ENCODE measurements around the gene ATP5MC3. TPM values are rescaled to one million over a fixed set of nuclear protein-coding genes. Genes with fewer than 3 reads are reported as not detected.
A peak's percentile ranks its signal among the peaks of the same experiment; 100 is the strongest.

The ATP5MC3 gene
- total and polyA plus RNA-seq, 2 donors = 184 to 209 TPM

DNA sequence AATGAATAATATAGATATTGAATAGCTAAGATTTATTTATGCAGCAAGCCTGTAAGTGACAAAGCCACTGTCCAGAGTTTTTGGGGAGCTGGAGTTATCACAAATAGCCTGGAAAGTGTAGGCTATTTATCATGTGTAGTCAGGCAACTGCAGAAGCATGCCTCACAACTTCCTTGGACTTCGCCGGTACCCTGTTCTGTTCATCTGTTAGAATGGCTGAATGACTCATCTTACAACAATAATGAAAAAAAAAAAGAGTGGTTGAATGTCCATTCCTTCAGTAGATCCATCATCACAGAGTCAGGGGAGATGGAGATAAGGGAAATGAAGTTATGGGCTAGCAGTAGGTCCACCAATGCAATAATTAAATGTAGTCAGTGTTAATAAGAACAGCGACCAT, 24.0 kb upstream of the ATP5MC3 start:
- WGBS = 98% methylated on average over 3 of the region's 3 CpGs
- Histone ChIP-seq H3K4me3 (ENCODE audit: low read length in 2 of 2) (no peak overlapping the region), H3K9me3 (ENCODE audit: control insufficient read depth in 2 of 2, insufficient read depth in 1 of 2, low read length in 1 of 2) (no peaks in the 10 kb centered on the region)

DNA sequence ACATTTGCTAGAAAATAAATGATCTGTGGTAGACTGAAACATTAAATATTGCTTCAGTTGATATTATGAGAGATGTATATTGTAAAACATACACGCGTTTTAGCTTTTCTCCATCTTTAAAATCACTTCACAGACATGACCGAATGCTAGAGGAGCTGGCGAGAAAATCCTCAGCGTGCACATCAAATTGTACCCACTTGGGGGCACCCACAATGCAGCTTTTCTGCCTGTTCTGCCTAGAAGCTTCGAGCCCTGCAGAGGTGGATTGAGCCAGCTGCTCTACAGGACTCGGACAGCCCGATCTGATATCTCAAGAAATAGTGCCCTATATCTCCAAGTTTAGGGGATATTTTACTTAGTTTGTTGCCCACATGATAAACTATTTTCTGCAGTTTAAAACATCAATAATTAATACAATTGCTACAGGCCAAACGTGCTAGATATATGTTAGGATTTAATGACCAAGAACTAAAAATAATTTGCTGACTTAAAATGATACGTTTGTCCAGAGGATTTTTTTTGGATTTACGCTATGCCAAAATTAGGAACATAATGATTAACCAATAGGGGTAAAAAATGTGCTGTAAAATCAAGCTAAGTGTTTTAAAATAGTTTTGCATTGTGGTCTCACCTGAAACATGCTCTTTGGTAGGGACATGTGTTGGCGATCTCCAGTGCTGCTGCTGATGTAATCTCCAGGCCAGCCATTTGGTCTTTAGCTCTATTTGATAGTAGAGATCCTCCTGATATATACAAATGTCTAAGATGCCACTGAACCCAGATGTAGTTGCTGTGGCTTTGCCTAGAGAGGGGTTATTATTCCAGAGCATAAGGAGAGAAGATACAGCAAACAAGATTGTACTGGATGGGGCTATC, 22.3 kb upstream of the ATP5MC3 start:
- Histone ChIP-seq H3K9me3 (ENCODE audit: control insufficient read depth in 2 of 2, insufficient read depth in 1 of 2, low read length in 1 of 2) (no peaks in the 10 kb centered on the region), H3K4me3 (ENCODE audit: low read length in 2 of 2) (no peak overlapping the region), H3K27ac (ENCODE audit: low read depth in 1 of 2, low read length in 1 of 2) (no peak overlapping the region), H3K4me1 (ENCODE audit: control insufficient read depth in 2 of 2, insufficient read depth in 2 of 2, low read length in 2 of 2) (no peaks in the 10 kb centered on the region), H3K27me3 (ENCODE audit: control insufficient read depth in 2 of 2, insufficient read depth in 1 of 2, low read length in 1 of 2) (no peaks in the 10 kb centered on the region), H3K36me3 (ENCODE audit: control insufficient read depth in 2 of 2, insufficient read depth in 2 of 2, low read length in 1 of 2) (no peaks in the 10 kb centered on the region)
- WGBS = 46% methylated on average over 12 of the region's 12 CpGs
- peak in 4 of 9 donors; percentile 10 to 51 (median 30) for DNase-seq (ENCODE audit: low read depth in 6 of 9, low spot score in 9 of 9)

More for the DNA sequence above, 24.0 kb upstream of the ATP5MC3 start:
- H3K27me3 ChIP-seq (ENCODE audit: control insufficient read depth in 2 of 2, insufficient read depth in 1 of 2, low read length in 1 of 2) = no peaks in the 10 kb centered on the region
- no peaks in the 10 kb centered on the region for H3K4me1 ChIP-seq (ENCODE audit: control insufficient read depth in 2 of 2, insufficient read depth in 2 of 2, low read length in 2 of 2)
- H3K36me3 ChIP-seq (ENCODE audit: control insufficient read depth in 2 of 2, insufficient read depth in 2 of 2, low read length in 1 of 2) = no peaks in the 10 kb centered on the region
- no peak overlapping the region for H3K27ac ChIP-seq (ENCODE audit: low read depth in 1 of 2, low read length in 1 of 2)
- no peak for DNase-seq (ENCODE audit: low read depth in 6 of 9, low spot score in 9 of 9)

DNA sequence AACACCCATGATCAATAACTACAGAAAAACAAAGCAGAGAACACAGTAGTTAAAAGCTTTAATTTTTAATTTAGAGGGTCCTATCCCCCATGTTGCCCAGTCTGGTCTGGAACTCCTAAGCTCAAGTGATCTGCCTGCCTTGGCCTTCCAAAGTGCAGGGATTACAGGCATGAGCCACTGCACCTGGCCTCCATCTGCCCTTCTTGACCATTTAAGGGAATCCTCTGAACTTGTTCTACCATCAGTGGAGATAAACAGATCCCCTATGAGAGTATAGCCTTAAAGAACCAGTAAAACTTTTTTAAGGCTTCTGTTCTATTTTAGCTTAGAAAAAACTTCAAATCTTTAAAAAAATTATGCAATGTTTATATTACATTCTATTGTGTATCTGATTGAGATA, 13.5 kb upstream of the ATP5MC3 start:
- no peak for DNase-seq (ENCODE audit: low read depth in 6 of 9, low spot score in 9 of 9)
- Histone ChIP-seq H3K4me3 (ENCODE audit: low read length in 2 of 2) (no peak overlapping the region), H3K27ac (ENCODE audit: low read depth in 1 of 2, low read length in 1 of 2) (no peak overlapping the region), H3K9me3 (ENCODE audit: control insufficient read depth in 2 of 2, insufficient read depth in 1 of 2, low read length in 1 of 2) (no peaks in the 10 kb centered on the region), H3K27me3 (ENCODE audit: control insufficient read depth in 2 of 2, insufficient read depth in 1 of 2, low read length in 1 of 2) (no peaks in the 10 kb centered on the region), H3K36me3 (ENCODE audit: control insufficient read depth in 2 of 2, insufficient read depth in 2 of 2, low read length in 1 of 2) (no peaks in the 10 kb centered on the region), H3K4me1 (ENCODE audit: control insufficient read depth in 2 of 2, insufficient read depth in 2 of 2, low read length in 2 of 2) (no peaks in the 10 kb centered on the region)

DNA sequence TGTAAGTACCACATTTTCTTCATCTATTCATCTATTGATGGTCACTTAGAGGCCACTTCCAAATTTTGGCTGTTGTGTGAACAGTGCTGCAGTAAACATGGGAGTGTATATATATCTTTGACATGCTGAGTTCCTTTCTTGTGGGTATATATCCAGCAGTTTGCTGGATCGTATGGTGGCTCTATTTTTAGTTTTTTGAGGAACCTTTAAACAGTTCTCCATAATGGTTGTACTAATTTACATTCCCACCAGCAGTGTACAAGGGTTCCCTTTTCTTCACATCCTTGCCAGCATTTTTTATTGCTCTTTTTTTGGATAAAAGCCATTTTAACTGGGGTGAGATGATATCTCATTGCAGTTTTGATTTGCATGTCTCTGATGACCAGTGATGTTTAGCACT, 7.3 kb upstream of the ATP5MC3 start:
- Histone ChIP-seq H3K4me3 (ENCODE audit: low read length in 2 of 2) (no peak overlapping the region), H3K27me3 (ENCODE audit: control insufficient read depth in 2 of 2, insufficient read depth in 1 of 2, low read length in 1 of 2) (no peaks in the 10 kb centered on the region), H3K4me1 (ENCODE audit: control insufficient read depth in 2 of 2, insufficient read depth in 2 of 2, low read length in 2 of 2) (no peaks in the 10 kb centered on the region), H3K9me3 (ENCODE audit: control insufficient read depth in 2 of 2, insufficient read depth in 1 of 2, low read length in 1 of 2) (no peaks in the 10 kb centered on the region), H3K27ac (ENCODE audit: low read depth in 1 of 2, low read length in 1 of 2) (no peak overlapping the region), H3K36me3 (ENCODE audit: control insufficient read depth in 2 of 2, insufficient read depth in 2 of 2, low read length in 1 of 2) (no peaks in the 10 kb centered on the region)
- DNase-seq (ENCODE audit: low read depth in 6 of 9, low spot score in 9 of 9) = no peak
- WGBS = 39% methylated on average over 1 of the region's 1 CpG

DNA sequence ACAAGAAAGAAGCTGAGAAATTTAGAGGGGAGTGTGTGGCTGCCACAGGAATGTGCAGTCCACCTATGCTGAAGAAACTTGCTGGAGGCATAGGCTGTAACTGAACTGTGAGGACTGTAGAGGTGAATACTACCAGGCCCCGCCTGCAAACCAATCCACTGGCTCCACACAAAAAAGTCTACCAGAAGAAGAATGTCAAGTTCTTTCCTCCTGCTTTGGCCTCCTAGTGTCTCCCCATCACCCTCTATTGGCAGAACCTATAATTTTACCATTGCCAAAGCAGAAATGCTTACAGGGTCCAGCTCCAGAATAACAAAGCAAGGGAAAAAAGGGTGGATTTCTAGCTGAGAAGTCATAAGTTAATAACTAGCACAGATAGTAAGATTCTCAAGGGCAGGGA, 5.9 kb upstream of the ATP5MC3 start:
- H3K27me3 ChIP-seq (ENCODE audit: control insufficient read depth in 2 of 2, insufficient read depth in 1 of 2, low read length in 1 of 2) = no peaks in the 10 kb centered on the region
- no peaks in the 10 kb centered on the region for H3K36me3 ChIP-seq (ENCODE audit: control insufficient read depth in 2 of 2, insufficient read depth in 2 of 2, low read length in 1 of 2)
- H3K9me3 ChIP-seq (ENCODE audit: control insufficient read depth in 2 of 2, insufficient read depth in 1 of 2, low read length in 1 of 2) = no peaks in the 10 kb centered on the region
- no peaks in the 10 kb centered on the region for H3K4me1 ChIP-seq (ENCODE audit: control insufficient read depth in 2 of 2, insufficient read depth in 2 of 2, low read length in 2 of 2)
- no peak overlapping the region for H3K27ac ChIP-seq (ENCODE audit: low read depth in 1 of 2, low read length in 1 of 2)
- DNase-seq (ENCODE audit: low read depth in 6 of 9, low spot score in 9 of 9) = peak in 3 of 9 donors; percentile 22 to 43 (median 32)
- WGBS = 98% methylated on average over 1 of the region's 1 CpG
- H3K4me3 ChIP-seq (ENCODE audit: low read length in 2 of 2) = no peak overlapping the region

DNA sequence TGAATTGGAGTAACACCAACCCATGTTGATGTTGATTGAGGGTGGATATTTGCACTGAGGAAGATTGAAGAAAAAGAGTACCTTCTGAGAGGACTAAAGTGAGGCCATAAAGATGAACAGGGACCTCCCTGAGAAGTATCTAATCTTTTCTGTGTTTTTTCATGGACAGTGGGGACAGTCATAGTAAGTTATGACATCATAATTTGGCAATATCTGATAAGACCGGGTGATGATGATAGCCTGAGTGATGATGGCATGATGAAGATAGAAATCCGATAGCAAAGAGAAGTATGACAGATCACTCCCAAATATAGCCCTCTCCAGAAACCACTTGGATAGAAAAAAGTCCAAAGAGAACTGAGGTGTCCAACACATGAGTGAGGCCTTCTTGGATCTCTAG, 2.2 kb upstream of the ATP5MC3 start:
- DNase-seq (ENCODE audit: low read depth in 6 of 9, low spot score in 9 of 9) = no peak
- H3K4me1 ChIP-seq (ENCODE audit: control insufficient read depth in 2 of 2, insufficient read depth in 2 of 2, low read length in 2 of 2) = peaks cover 4 to 9% of the 10 kb centered on the region in 2 donors
- H3K36me3 ChIP-seq (ENCODE audit: control insufficient read depth in 2 of 2, insufficient read depth in 2 of 2, low read length in 1 of 2) = peaks cover 9 to 13% of the 10 kb centered on the region in 2 donors
- H3K27me3 ChIP-seq (ENCODE audit: control insufficient read depth in 2 of 2, insufficient read depth in 1 of 2, low read length in 1 of 2) = no peaks in the 10 kb centered on the region
- H3K9me3 ChIP-seq (ENCODE audit: control insufficient read depth in 2 of 2, insufficient read depth in 1 of 2, low read length in 1 of 2) = no peaks in the 10 kb centered on the region
- 96% methylated on average over 2 of the region's 2 CpGs for WGBS
- H3K4me3 ChIP-seq (ENCODE audit: low read length in 2 of 2) = no peak overlapping the region
- H3K27ac ChIP-seq (ENCODE audit: low read depth in 1 of 2, low read length in 1 of 2) = no peak overlapping the region

DNA sequence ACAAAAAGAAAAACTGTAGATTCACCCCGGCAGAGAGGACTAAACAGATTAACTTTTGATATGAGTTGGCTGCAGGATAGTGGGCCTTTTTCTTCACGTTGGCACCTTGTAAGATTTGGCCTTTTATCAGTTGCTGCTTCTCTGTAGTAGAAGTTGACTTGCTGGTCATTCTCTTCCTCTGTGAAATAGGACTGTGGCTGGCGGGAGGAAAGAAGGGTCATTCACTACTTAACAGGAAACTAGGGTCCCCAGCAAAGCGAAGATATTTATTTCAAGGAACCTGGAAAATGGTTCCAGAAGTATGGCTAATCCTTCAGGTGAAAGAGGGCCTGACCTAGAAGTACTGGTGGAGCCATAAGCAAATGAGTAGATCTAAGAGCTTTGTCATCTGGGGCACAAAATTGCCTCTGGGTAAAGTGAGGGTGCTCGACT, 383 bp upstream of the ATP5MC3 start:
- Histone ChIP-seq H3K4me3 (ENCODE audit: low read length in 2 of 2) (peak overlapping the region; percentile 78 to 84), H3K27ac (ENCODE audit: low read depth in 1 of 2, low read length in 1 of 2) (peak overlapping the region; percentile 92 to 96), H3K4me1 (ENCODE audit: control insufficient read depth in 2 of 2, insufficient read depth in 2 of 2, low read length in 2 of 2) (peaks cover 4 to 9% of the 10 kb centered on the region in 2 donors), H3K36me3 (ENCODE audit: control insufficient read depth in 2 of 2, insufficient read depth in 2 of 2, low read length in 1 of 2) (peaks cover 12 to 31% of the 10 kb centered on the region in 2 donors), H3K9me3 (ENCODE audit: control insufficient read depth in 2 of 2, insufficient read depth in 1 of 2, low read length in 1 of 2) (no peaks in the 10 kb centered on the region), H3K27me3 (ENCODE audit: control insufficient read depth in 2 of 2, insufficient read depth in 1 of 2, low read length in 1 of 2) (no peaks in the 10 kb centered on the region)
- DNase-seq (ENCODE audit: low read depth in 6 of 9, low spot score in 9 of 9) = no peak
- WGBS = 69% methylated on average over 5 of the region's 5 CpGs

DNA sequence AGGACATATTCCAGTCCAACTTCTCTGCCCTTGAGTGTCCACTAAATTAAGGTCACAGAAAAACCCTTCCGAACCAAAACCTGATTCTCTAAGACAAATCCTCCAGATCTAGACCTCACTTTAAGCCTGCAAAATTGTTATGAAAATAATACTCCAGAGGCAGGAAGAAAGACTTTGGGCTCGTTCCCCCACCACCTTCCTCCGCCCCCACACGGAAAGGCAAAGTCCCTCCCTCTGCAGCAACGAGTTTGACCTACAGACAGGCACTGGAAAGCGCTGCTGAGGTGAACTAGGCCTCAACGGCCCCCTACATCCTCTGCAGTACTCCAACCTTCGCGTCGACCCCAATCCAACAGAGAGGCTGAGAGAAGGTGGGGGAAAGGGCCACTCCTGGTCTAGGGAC, 808 bp downstream of the ATP5MC3 start:
- no peaks in the 10 kb centered on the region for H3K27me3 ChIP-seq (ENCODE audit: control insufficient read depth in 2 of 2, insufficient read depth in 1 of 2, low read length in 1 of 2)
- 8% methylated on average over 10 of the region's 10 CpGs for WGBS
- H3K27ac ChIP-seq (ENCODE audit: low read depth in 1 of 2, low read length in 1 of 2) = peak overlapping the region; percentile 92 to 96
- peaks cover 12 to 37% of the 10 kb centered on the region in 2 donors for H3K36me3 ChIP-seq (ENCODE audit: control insufficient read depth in 2 of 2, insufficient read depth in 2 of 2, low read length in 1 of 2)
- H3K4me1 ChIP-seq (ENCODE audit: control insufficient read depth in 2 of 2, insufficient read depth in 2 of 2, low read length in 2 of 2) = peaks cover 4 to 9% of the 10 kb centered on the region in 2 donors
- H3K9me3 ChIP-seq (ENCODE audit: control insufficient read depth in 2 of 2, insufficient read depth in 1 of 2, low read length in 1 of 2) = no peaks in the 10 kb centered on the region
- peak; percentile 50 to 83 (median 56) for DNase-seq (ENCODE audit: low read depth in 6 of 9, low spot score in 9 of 9)
- peak overlapping the region; percentile 78 to 84 for H3K4me3 ChIP-seq (ENCODE audit: low read length in 2 of 2)

DNA sequence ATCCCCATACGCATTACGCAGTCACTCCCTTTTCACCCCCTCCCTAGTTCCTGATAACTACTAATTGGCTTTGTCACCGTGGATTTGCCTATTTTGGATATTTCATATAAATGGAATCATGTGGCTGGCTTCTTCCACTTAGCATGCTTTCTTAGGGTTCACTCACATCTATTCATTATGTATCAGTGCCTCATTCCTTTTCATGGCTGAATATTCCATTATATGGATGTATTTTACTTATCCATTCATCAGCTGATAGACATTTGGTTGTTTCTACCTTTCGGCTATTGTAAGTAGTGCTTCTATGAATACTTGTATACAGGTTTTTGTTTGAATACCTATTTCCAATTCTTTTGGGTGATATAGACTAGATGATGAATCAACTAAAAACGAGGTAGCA, 4.9 kb downstream of the ATP5MC3 start:
- H3K27ac ChIP-seq (ENCODE audit: low read depth in 1 of 2, low read length in 1 of 2) = no peak overlapping the region
- DNase-seq (ENCODE audit: low read depth in 6 of 9, low spot score in 9 of 9) = no peak
- H3K4me3 ChIP-seq (ENCODE audit: low read length in 2 of 2) = no peak overlapping the region
- peaks cover 15 to 53% of the 10 kb centered on the region in 2 donors for H3K36me3 ChIP-seq (ENCODE audit: control insufficient read depth in 2 of 2, insufficient read depth in 2 of 2, low read length in 1 of 2)
- H3K9me3 ChIP-seq (ENCODE audit: control insufficient read depth in 2 of 2, insufficient read depth in 1 of 2, low read length in 1 of 2) = no peaks in the 10 kb centered on the region
- no peaks in the 10 kb centered on the region for H3K27me3 ChIP-seq (ENCODE audit: control insufficient read depth in 2 of 2, insufficient read depth in 1 of 2, low read length in 1 of 2)
- 68% methylated on average over 5 of the region's 5 CpGs for WGBS
- H3K4me1 ChIP-seq (ENCODE audit: control insufficient read depth in 2 of 2, insufficient read depth in 2 of 2, low read length in 2 of 2) = peaks cover 0 to 4% of the 10 kb centered on the region in 2 donors
